ENCODE results near the gene MDH1B.

- TF ChIP-seq CTCF (IDR thresholded peaks at IDR 0.05 in 4 of 5, conservative IDR thresholded peaks at IDR 0.05 in 1 of 5) (no peak), POLR2A (IDR thresholded peaks at IDR 0.05) (no peak)
Observed at GRCh38 chr2:206805887-206806607, 40.9 kb upstream of the MDH1B start.

Data from gastrocnemius medialis (tissue), 4 donors.